ENCODE measurements around the gene ROBO1. TPM values are rescaled to one million over a fixed set of nuclear protein-coding genes. Genes with fewer than 3 reads are reported as not detected.

Gene ROBO1
- total and polyA plus RNA-seq, 2 donors (not counting 3 experiments of a cell fraction or from before 2014, with no cell fraction given) = 5.9 to 14.2 TPM

DNA sequence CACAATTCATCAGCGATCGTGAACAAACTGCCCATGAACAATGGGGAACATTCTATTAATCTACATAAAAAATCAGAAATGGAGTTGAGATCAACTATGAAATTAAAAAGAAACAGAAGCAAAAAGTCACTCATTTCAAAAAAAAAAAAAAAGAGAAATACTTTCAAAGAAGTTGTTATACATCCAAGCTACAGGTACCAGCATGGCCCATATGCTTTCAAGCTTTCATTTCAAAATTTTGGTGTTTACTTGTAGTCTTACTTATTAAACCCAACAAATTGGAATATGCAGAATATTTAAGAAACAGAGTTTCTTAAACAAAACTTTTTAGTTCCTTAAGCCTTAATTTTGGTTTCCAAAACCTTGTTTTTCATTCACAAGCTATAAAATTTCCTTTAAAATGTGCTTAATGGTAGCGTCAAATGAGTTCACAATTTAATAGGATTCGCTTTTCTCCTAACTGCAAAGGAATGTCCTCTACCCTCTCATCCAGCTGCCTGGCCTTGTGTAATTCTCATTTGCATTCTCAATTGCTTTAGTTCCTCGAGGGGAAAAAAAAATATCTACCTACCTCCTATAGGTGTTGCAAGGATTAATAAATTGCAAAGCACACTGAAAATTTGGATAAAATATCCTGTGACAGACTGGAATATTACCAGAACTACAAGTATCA, 565.2 kb downstream of the ROBO1 start:
- Histone ChIP-seq H2AFZ (ENCODE audit: low read depth, low read length) (no peak overlapping the region), H3K27ac (ENCODE audit: insufficient read depth, low read depth, low read length) (no peak overlapping the region), H3K27me3 (ENCODE audit: control insufficient read depth in 2 of 2, insufficient read depth in 2 of 2, low read length in 2 of 2) (no peaks in the 10 kb centered on the region), H3K4me3 (replicated peaks in 1 of 3; ENCODE audit: insufficient read depth in 1 of 3, low read depth in 1 of 3, low read length in 3 of 3) (no peak overlapping the region), H3K4me1 (ENCODE audit: control insufficient read depth, extremely low read depth, insufficient read depth, low read length) (no peaks in the 10 kb centered on the region), H3K79me2 (ENCODE audit: control insufficient read depth, insufficient read depth, low read length) (no peaks in the 10 kb centered on the region), H3K36me3 (ENCODE audit: control insufficient read depth in 2 of 2, extremely low read depth in 1 of 2, insufficient read depth in 2 of 2, low read length in 2 of 2) (no peaks in the 10 kb centered on the region), H3K9ac (replicated peaks; ENCODE audit: extremely low read depth, insufficient read depth, low read length) (no peak overlapping the region), H4K20me1 (replicated peaks; ENCODE audit: control insufficient read depth, extremely low read depth, insufficient read depth, low read length) (no peaks in the 10 kb centered on the region), H3K9me3 (replicated peaks; ENCODE audit: control insufficient read depth, insufficient read depth, low read length) (no peaks in the 10 kb centered on the region), H3K4me2 (ENCODE audit: insufficient read depth, low read length) (no peak overlapping the region), H3K9me1 (replicated peaks; ENCODE audit: control insufficient read depth, extremely low read depth, insufficient read depth, low read length) (no peaks in the 10 kb centered on the region)
- ChIA-PET POLR2A (no interaction called here), CTCF (no interaction called here)
- no TSS peak for BruUV-seq (replicated peaks)
- TF ChIP-seq EZH2 (IDR thresholded peaks at IDR 0.05; ENCODE audit: borderline replicate concordance, low read depth, low read length, severe bottlenecking) = no peak
- TF ChIP-seq FOS (IDR thresholded peaks at IDR 0.05; ENCODE audit: borderline replicate concordance, insufficient read depth, low read length) = no peak
- no peak for TF ChIP-seq MYC (IDR thresholded peaks at IDR 0.05; ENCODE audit: low read depth, low read length)
- TF ChIP-seq, protein P1, sequence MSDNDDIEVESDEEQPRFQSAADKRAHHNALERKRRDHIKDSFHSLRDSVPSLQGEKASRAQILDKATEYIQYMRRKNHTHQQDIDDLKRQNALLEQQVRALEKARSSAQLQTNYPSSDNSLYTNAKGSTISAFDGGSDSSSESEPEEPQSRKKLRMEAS (IDR thresholded peaks at IDR 0.05; ENCODE audit: insufficient read depth, insufficient read length) = no peak
- TF ChIP-seq, protein P2, sequence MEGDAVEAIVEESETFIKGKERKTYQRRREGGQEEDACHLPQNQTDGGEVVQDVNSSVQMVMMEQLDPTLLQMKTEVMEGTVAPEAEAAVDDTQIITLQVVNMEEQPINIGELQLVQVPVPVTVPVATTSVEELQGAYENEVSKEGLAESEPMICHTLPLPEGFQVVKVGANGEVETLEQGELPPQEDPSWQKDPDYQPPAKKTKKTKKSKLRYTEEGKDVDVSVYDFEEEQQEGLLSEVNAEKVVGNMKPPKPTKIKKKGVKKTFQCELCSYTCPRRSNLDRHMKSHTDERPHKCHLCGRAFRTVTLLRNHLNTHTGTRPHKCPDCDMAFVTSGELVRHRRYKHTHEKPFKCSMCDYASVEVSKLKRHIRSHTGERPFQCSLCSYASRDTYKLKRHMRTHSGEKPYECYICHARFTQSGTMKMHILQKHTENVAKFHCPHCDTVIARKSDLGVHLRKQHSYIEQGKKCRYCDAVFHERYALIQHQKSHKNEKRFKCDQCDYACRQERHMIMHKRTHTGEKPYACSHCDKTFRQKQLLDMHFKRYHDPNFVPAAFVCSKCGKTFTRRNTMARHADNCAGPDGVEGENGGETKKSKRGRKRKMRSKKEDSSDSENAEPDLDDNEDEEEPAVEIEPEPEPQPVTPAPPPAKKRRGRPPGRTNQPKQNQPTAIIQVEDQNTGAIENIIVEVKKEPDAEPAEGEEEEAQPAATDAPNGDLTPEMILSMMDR (IDR thresholded peaks at IDR 0.05; ENCODE audit: extremely low read depth in 1 of 2, insufficient read depth in 1 of 2, low read depth in 1 of 2, low read length in 2 of 2) = no peak
- TF ChIP-seq POLR2AphosphoS5 (IDR thresholded peaks at IDR 0.05; ENCODE audit: insufficient read depth, low read depth, low read length) = no peak
- TF ChIP-seq JUN (IDR thresholded peaks at IDR 0.05; ENCODE audit: borderline replicate concordance, insufficient read depth, insufficient read length, low read depth) = no peak
- TF ChIP-seq GATA2 (IDR thresholded peaks at IDR 0.05; ENCODE audit: insufficient read depth, insufficient read length, low read depth, low read length) = no peak
- TF ChIP-seq POLR2A (IDR thresholded peaks at IDR 0.05; ENCODE audit: low read depth, low read length) = no peak
- DNase-seq (ENCODE audit: low read depth, low spot score) = no peak
- dilution Hi-C loops (cut with MboI; ENCODE audit: extremely low pct_ligation_motif_present, low sequenced_read_pairs) = no loop called here
- FAIRE-seq = no peak
- intact Hi-C loops (cut with micrococcal nuclease) = no loop called here

Measured in endothelial cell of umbilical vein (primary cell).